22Rv1 (cell line): ENCODE results near the gene KIF18B.

Source experiments
- ZFX ChIP-seq: fragments of 450-650 bp; IDR thresholded peaks from 2 replicates; pipeline ENCODE4 v1.6.1; 2017; ENCODE audit warnings: antibody characterized with exemption, borderline replicate concordance
- TF ChIP-seq, protein P1 (sequence below): fragments of 450-650 bp; IDR thresholded peaks from 2 replicates; pipeline ENCODE4 v1.5.1; 2017; ENCODE audit warnings: mild to moderate bottlenecking

DNA sequence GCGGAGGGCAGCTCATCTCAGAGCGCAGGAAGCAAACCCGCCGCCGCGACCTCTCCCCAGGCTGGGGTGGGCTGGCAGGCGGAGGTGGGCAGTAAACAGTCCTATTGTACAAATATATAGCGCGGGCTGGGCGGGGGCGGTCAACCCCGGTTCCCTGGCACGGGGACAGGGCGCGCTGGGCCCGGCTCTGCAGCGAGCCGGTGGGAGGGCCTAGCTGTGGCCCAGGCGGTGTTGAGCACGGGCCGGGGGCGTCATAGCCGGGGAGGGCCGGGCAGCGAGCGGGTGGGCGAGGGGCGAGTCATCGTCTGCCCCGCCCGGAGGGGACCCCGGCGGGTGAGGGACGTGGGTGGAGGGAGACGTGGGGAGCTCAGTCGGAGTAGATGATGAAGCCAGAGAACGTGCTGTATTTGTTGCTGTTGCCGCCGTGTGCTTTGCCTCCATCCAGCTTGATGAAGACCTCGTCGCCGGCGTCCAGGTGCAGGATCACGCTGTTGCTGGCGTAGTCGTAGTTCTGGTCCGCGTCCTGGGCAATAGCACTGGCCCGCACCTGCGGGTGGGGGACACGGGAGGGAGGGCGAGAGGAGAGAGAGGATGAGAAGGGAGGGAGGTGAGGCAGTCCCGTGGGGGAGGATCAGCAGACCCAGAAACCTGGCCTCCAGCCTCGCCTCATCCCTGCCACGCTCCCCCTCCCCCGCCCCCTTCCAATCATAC lies 12.4 kb upstream of the KIF18B start:
- TF ChIP-seq, protein P1, sequence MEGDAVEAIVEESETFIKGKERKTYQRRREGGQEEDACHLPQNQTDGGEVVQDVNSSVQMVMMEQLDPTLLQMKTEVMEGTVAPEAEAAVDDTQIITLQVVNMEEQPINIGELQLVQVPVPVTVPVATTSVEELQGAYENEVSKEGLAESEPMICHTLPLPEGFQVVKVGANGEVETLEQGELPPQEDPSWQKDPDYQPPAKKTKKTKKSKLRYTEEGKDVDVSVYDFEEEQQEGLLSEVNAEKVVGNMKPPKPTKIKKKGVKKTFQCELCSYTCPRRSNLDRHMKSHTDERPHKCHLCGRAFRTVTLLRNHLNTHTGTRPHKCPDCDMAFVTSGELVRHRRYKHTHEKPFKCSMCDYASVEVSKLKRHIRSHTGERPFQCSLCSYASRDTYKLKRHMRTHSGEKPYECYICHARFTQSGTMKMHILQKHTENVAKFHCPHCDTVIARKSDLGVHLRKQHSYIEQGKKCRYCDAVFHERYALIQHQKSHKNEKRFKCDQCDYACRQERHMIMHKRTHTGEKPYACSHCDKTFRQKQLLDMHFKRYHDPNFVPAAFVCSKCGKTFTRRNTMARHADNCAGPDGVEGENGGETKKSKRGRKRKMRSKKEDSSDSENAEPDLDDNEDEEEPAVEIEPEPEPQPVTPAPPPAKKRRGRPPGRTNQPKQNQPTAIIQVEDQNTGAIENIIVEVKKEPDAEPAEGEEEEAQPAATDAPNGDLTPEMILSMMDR: no peak
- no peak for TF ChIP-seq ZFX
